HEK293T (cell line): ENCODE data around the gene PGAM2.
"Not testable (repeated sequence)": the region's sequence is repeated elsewhere in the genome, so short reads cannot be mapped to it uniquely, and the experiment has no call there.

Source experiments
- ARNT ChIP-seq: fragments of 450-650 bp; IDR thresholded peaks from 2 replicates; pipeline ENCODE4 v1.6.1; 2017; ENCODE audit warnings: mild to moderate bottlenecking
- BHLHE40 ChIP-seq: fragments of 450-650 bp; IDR thresholded peaks from 2 replicates; pipeline ENCODE4 v1.6.1; 2016; ENCODE audit warnings: mild to moderate bottlenecking, moderate library complexity, borderline replicate concordance
- ELF4 ChIP-seq: fragments of 450-650 bp; IDR thresholded peaks from 2 replicates; pipeline ENCODE4 v1.6.1; 2017; ENCODE audit warnings: antibody characterized with exemption
- FOXA1 ChIP-seq: fragments of 450-650 bp; IDR thresholded peaks from 2 replicates; pipeline ENCODE4 v1.6.1; 2016; ENCODE audit warnings: mild to moderate bottlenecking
- FOXK2 ChIP-seq: fragments of 450-650 bp; IDR thresholded peaks from 2 replicates; pipeline ENCODE4 v1.6.1; 2016; ENCODE audit warnings: mild to moderate bottlenecking
- HDGF ChIP-seq: fragments of 450-650 bp; IDR thresholded peaks from 2 replicates; pipeline ENCODE4 v1.6.1; 2017; ENCODE audit warnings: antibody characterized with exemption, borderline replicate concordance
- L3MBTL2 ChIP-seq: fragments of 450-650 bp; conservative IDR thresholded peaks from 2 replicates; pipeline ENCODE4 v1.6.1; 2016; ENCODE audit warnings: mild to moderate bottlenecking
- TF ChIP-seq, protein P1 (sequence below): fragments of 450-650 bp; IDR thresholded peaks from 2 replicates; pipeline ENCODE4 v1.6.1; 2016

DNA sequence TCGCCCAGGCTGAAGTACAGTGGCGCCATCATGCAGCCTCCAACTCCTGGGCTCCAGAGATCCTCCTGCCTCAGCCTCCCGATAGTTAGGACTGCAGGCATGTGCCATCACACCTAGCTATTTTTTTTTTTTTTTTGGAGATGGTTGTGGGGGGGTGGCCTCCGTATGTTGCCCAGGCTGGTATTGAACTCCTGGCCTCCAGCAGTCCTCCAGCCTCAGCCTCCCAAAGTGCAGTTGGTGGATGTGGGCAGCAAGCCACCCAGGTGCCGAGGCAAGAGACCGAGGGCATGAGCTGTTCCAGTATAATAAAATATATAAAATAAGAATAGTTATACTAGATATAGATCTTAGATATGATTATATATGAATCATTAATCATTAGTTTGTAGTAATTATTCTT is 45.5 kb downstream of the PGAM2 start:
- TF ChIP-seq, protein P1, sequence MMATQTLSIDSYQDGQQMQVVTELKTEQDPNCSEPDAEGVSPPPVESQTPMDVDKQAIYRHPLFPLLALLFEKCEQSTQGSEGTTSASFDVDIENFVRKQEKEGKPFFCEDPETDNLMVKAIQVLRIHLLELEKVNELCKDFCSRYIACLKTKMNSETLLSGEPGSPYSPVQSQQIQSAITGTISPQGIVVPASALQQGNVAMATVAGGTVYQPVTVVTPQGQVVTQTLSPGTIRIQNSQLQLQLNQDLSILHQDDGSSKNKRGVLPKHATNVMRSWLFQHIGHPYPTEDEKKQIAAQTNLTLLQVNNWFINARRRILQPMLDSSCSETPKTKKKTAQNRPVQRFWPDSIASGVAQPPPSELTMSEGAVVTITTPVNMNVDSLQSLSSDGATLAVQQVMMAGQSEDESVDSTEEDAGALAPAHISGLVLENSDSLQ = not testable (repeated sequence)
- TF ChIP-seq BHLHE40, ELF4, ARNT, HDGF, FOXK2, FOXA1, L3MBTL2: not testable (repeated sequence)
